Measurements from ENCODE around the gene OPHN1. TPM values are rescaled to one million over a fixed set of nuclear protein-coding genes. Genes with fewer than 3 reads are reported as not detected.
"Not testable (repeated sequence)": the region's sequence is repeated elsewhere in the genome, so short reads cannot be mapped to it uniquely, and the experiment has no call there.

Gene OPHN1
- total RNA-seq, 1 donor from 2014 or later, result 3.7 TPM

DNA sequence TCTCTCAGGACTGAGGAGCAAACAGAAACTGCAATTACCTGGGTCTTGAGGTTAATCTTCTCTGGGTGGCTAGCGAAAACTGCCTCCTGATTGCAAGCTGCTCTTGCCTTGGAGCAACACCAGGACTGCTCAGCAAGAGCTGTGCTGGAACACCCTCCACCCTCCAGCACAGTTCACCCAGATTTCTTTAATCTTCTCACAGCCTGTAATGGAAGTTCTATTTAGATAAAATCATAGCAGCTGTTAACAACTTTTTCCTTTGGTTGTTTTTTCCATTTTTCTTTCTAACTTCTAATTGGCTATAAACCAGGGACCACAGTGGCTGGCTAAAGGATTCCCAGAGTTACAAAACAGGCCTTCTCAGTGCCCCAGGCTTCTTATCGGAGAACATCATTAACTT is 36.3 kb downstream of the OPHN1 start:
- Histone ChIP-seq H3K36me3 (ENCODE audit: insufficient read depth, low read length) (no peaks in the 10 kb centered on the region), H4K20me1 (ENCODE audit: insufficient read depth, low read length) (no peaks in the 10 kb centered on the region), H3K4me2 (ENCODE audit: low read length) (no peak overlapping the region), H3K27ac (ENCODE audit: low read depth, low read length) (no peak overlapping the region), H3K9ac (ENCODE audit: low read length) (no peak overlapping the region), H2AFZ (ENCODE audit: low read depth, low read length) (no peak overlapping the region), H3K27me3 (ENCODE audit: insufficient read depth, low read length) (no peaks in the 10 kb centered on the region), H3K4me3 (ENCODE audit: insufficient read depth, low read depth, low read length) (no peak overlapping the region), H3K4me1 (ENCODE audit: insufficient read depth, low read length) (no peaks in the 10 kb centered on the region), H3K79me2 (ENCODE audit: insufficient read depth, low read length) (no peaks in the 10 kb centered on the region), H3K9me3 (ENCODE audit: insufficient read depth, low read depth, low read length) (no peaks in the 10 kb centered on the region)
- peak; percentile 20 for FAIRE-seq
- Mint-ChIP-seq H3K27ac (ENCODE audit: unreplicated experiment) (no peak overlapping the region), H3K27me3 (ENCODE audit: low read depth, unreplicated experiment) (no peaks in the 10 kb centered on the region), H3K4me1 (ENCODE audit: low read depth, unreplicated experiment) (peaks cover 3% of the 10 kb centered on the region), H3K9me3 (ENCODE audit: unreplicated experiment) (no peaks in the 10 kb centered on the region), H3K36me3 (ENCODE audit: low read depth, unreplicated experiment) (no peaks in the 10 kb centered on the region), H3K4me3 (ENCODE audit: unreplicated experiment) (no peak overlapping the region)
- DNase-seq (ENCODE audit: low read depth), result peak; percentile 3
- TF ChIP-seq EZH2 (IDR thresholded peaks at IDR 0.05; ENCODE audit: insufficient read depth, low read length), result no peak

DNA sequence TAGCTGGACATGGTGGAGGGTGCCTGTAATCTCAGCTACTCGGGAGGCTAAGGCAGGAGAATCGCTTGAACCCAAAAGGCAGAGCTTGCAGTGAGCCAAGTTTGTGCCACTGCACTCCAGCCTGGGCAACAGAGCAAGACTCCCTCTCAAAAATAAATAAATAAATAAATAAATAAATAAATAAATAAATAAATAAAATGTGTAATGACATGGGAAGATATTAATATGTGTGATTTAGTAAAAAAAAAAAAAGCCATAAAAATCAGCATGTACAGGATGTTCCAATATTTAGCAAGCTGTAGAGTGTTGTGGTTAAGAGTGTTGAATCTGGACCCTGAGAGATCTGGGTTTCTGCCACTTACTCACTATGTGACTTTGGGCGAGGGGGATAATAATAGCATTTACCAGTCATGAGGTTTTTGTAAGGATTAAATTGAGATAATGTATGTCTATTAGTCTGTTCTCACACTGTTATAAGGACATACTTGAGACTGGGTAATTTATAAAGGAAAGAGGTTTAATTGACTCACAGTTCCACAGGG is 43.8 kb downstream of the OPHN1 start:
- peak; percentile 62 for FAIRE-seq
- not testable (repeated sequence) for H3K27me3 ChIP-seq (ENCODE audit: insufficient read depth, low read length); H3K27ac ChIP-seq (ENCODE audit: low read depth, low read length); H3K4me3 Mint-ChIP-seq (ENCODE audit: unreplicated experiment); H3K36me3 ChIP-seq (ENCODE audit: insufficient read depth, low read length); H3K4me3 ChIP-seq (ENCODE audit: insufficient read depth, low read depth, low read length); H3K79me2 ChIP-seq (ENCODE audit: insufficient read depth, low read length); H3K9me3 ChIP-seq (ENCODE audit: insufficient read depth, low read depth, low read length); H2AFZ ChIP-seq (ENCODE audit: low read depth, low read length); H3K36me3 Mint-ChIP-seq (ENCODE audit: low read depth, unreplicated experiment); H3K9me3 Mint-ChIP-seq (ENCODE audit: unreplicated experiment); H3K4me2 ChIP-seq (ENCODE audit: low read length); DNase-seq (ENCODE audit: low read depth); H3K4me1 Mint-ChIP-seq (ENCODE audit: low read depth, unreplicated experiment); H3K4me1 ChIP-seq (ENCODE audit: insufficient read depth, low read length); H3K27me3 Mint-ChIP-seq (ENCODE audit: low read depth, unreplicated experiment); H4K20me1 ChIP-seq (ENCODE audit: insufficient read depth, low read length); H3K27ac Mint-ChIP-seq (ENCODE audit: unreplicated experiment); H3K9ac ChIP-seq (ENCODE audit: low read length)

GRCh38 chrX:68387776-68388175 is 45.5 kb downstream of the OPHN1 start:
- Mint-ChIP-seq H3K27me3 (ENCODE audit: low read depth, unreplicated experiment) (no peaks in the 10 kb centered on the region), H3K9me3 (ENCODE audit: unreplicated experiment) (no peaks in the 10 kb centered on the region), H3K4me3 (ENCODE audit: unreplicated experiment) (no peak overlapping the region), H3K27ac (ENCODE audit: unreplicated experiment) (no peak overlapping the region), H3K4me1 (ENCODE audit: low read depth, unreplicated experiment) (no peaks in the 10 kb centered on the region), H3K36me3 (ENCODE audit: low read depth, unreplicated experiment) (no peaks in the 10 kb centered on the region)
- Histone ChIP-seq H3K4me3 (ENCODE audit: insufficient read depth, low read depth, low read length) (no peak overlapping the region), H3K4me2 (ENCODE audit: low read length) (no peak overlapping the region), H3K9me3 (ENCODE audit: insufficient read depth, low read depth, low read length) (no peaks in the 10 kb centered on the region), H3K79me2 (ENCODE audit: insufficient read depth, low read length) (no peaks in the 10 kb centered on the region), H3K27me3 (ENCODE audit: insufficient read depth, low read length) (no peaks in the 10 kb centered on the region), H3K27ac (ENCODE audit: low read depth, low read length) (no peak overlapping the region), H3K36me3 (ENCODE audit: insufficient read depth, low read length) (no peaks in the 10 kb centered on the region), H3K4me1 (ENCODE audit: insufficient read depth, low read length) (no peaks in the 10 kb centered on the region), H3K9ac (ENCODE audit: low read length) (no peak overlapping the region), H4K20me1 (ENCODE audit: insufficient read depth, low read length) (no peaks in the 10 kb centered on the region), H2AFZ (ENCODE audit: low read depth, low read length) (no peak overlapping the region)
- no peak for TF ChIP-seq EZH2 (IDR thresholded peaks at IDR 0.05; ENCODE audit: insufficient read depth, low read length)
- TF ChIP-seq, protein P1, sequence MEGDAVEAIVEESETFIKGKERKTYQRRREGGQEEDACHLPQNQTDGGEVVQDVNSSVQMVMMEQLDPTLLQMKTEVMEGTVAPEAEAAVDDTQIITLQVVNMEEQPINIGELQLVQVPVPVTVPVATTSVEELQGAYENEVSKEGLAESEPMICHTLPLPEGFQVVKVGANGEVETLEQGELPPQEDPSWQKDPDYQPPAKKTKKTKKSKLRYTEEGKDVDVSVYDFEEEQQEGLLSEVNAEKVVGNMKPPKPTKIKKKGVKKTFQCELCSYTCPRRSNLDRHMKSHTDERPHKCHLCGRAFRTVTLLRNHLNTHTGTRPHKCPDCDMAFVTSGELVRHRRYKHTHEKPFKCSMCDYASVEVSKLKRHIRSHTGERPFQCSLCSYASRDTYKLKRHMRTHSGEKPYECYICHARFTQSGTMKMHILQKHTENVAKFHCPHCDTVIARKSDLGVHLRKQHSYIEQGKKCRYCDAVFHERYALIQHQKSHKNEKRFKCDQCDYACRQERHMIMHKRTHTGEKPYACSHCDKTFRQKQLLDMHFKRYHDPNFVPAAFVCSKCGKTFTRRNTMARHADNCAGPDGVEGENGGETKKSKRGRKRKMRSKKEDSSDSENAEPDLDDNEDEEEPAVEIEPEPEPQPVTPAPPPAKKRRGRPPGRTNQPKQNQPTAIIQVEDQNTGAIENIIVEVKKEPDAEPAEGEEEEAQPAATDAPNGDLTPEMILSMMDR (IDR thresholded peaks at IDR 0.05; ENCODE audit: insufficient read depth, low read depth, low read length), result no peak
- no peak for FAIRE-seq
- DNase-seq (ENCODE audit: low read depth), result no peak
